HG03139 (cell line): ENCODE results near the gene P2RX1.
"Not testable (repeated sequence)": the region's sequence is repeated elsewhere in the genome, so short reads cannot be mapped to it uniquely, and the experiment has no call there.

ENCODE experiments used
- ATAC-seq: cut with Tn5 transposase; IDR thresholded peaks from one replicate; pipeline ENCODE4 v1.9.1; 2021; ENCODE audit not compliant: unreplicated experiment

P2RX1 gene

GRCh38 chr17:3861761-3862681 is 54.2 kb downstream of the P2RX1 start:
- no peak for ATAC-seq

- ATAC-seq = no peak
Measured at GRCh38 chr17:3860939-3861700, 55.1 kb downstream of the P2RX1 start.

GRCh38 chr17:3859940-3860339 is 56.3 kb downstream of the P2RX1 start:
- no peak for ATAC-seq

GRCh38 chr17:3857261-3858105 is 58.8 kb downstream of the P2RX1 start:
- ATAC-seq = no peak

- ATAC-seq = not testable (repeated sequence)
Measured at GRCh38 chr17:3854204-3854603, 62.1 kb downstream of the P2RX1 start.

GRCh38 chr17:3852561-3852960 is 63.7 kb downstream of the P2RX1 start:
- ATAC-seq = no peak

GRCh38 chr17:3851461-3852100 is 64.7 kb downstream of the P2RX1 start:
- no peak for ATAC-seq

- ATAC-seq = no peak
Measured at GRCh38 chr17:3848229-3848835, 67.9 kb downstream of the P2RX1 start.

- ATAC-seq = no peak
Measured at GRCh38 chr17:3847165-3847670, 69.0 kb downstream of the P2RX1 start.
